Colonic mucosa (tissue), 4 donors: ENCODE measurements around the gene FUT6. TPM values are rescaled to one million over a fixed set of nuclear protein-coding genes. Genes with fewer than 3 reads are reported as not detected.

ENCODE experiments used
- DNase-seq: peaks from one replicate; pipeline ENCODE4 v3.0.0-alpha.2; 2020
- H3K27ac ChIP-seq: fragments of 200-600 bp; one replicate; pipeline ENCODE4 v1.8.0; 2021
- H3K27me3 ChIP-seq: fragments of 200-600 bp; one replicate; pipeline ENCODE4 v1.8.0; 2021
- H3K36me3 ChIP-seq: fragments of 200-600 bp; one replicate; pipeline ENCODE4 v1.8.0; 2021
- H3K4me1 ChIP-seq: fragments of 200-600 bp; one replicate; pipeline ENCODE4 v1.8.0; 2021; ENCODE audit warnings: mild to moderate bottlenecking
- H3K4me3 ChIP-seq: fragments of 200-600 bp; one replicate; pipeline ENCODE4 v1.8.0; 2021
- H3K9ac ChIP-seq, 2 donors: one replicate each; pipeline ENCODE4 v1.7.0; 2013; ENCODE audit warnings: control low read depth in 2 of 2, low read depth in 2 of 2, low read length in 2 of 2
- H3K9me3 ChIP-seq: fragments of 200-600 bp; one replicate; pipeline ENCODE4 v1.8.0; 2021
- intact Hi-C: fragments of 100-400 bp; cut with DNase I; formaldehyde crosslinking; loops from one replicate; pipeline ENCODE4 v1.14.1; 2022
- total RNA-seq, 2 donors: library from RNA; stranded (reverse); fragmentation: NEBNext Ultra II Directional in 1 of 2; extraction: Animal tissue kit (Norgen Biotek cat#: 25700) in 1 of 2; gene quantifications; one replicate each; pipeline ENCODE4 v1.2.1, GENCODE V29; 2021
- TF ChIP-seq, protein P1 (sequence below): fragments of 200-600 bp; IDR thresholded peaks from one replicate; pipeline ENCODE4 v1.8.0; 2022; ENCODE audit warnings: antibody characterized with exemption, mild to moderate bottlenecking
- donor health status: healthy.
- donor health status: DM: no; HTN: no; CAD: no.
- donor health status: DM: no; HTN: no; CAD: no.

The FUT6 gene
- total RNA-seq, 2 donors from 2014 or later, result 48.9 to 89.4 TPM

DNA sequence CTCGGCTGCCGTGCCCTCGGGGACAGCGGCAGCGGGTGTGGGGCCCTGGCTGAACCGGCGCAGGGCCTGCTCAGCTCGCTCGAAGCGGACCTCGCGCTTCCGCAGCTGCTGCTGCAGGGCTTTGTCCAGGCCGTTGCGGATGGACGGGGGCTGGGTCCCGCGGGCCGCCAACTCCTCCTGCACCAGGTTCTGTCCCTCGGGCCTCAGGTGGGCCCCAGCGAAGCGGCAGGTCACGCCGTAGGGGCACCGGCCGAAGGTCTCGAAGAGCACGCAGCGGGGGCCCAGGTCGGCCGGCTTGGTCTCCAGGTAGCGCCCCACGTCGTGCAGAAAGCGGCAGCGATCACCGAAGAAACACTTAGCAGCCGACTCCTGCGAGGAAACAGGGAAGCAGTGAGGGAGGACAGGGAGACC lies 50.1 kb downstream of the FUT6 start:
- intact Hi-C loops, result no loop called here
- no peak overlapping the region for H3K9ac ChIP-seq
- TF ChIP-seq, protein P1, sequence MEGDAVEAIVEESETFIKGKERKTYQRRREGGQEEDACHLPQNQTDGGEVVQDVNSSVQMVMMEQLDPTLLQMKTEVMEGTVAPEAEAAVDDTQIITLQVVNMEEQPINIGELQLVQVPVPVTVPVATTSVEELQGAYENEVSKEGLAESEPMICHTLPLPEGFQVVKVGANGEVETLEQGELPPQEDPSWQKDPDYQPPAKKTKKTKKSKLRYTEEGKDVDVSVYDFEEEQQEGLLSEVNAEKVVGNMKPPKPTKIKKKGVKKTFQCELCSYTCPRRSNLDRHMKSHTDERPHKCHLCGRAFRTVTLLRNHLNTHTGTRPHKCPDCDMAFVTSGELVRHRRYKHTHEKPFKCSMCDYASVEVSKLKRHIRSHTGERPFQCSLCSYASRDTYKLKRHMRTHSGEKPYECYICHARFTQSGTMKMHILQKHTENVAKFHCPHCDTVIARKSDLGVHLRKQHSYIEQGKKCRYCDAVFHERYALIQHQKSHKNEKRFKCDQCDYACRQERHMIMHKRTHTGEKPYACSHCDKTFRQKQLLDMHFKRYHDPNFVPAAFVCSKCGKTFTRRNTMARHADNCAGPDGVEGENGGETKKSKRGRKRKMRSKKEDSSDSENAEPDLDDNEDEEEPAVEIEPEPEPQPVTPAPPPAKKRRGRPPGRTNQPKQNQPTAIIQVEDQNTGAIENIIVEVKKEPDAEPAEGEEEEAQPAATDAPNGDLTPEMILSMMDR, result no peak
- H3K27me3 ChIP-seq, result no peaks in the 10 kb centered on the region
- DNase-seq, result no peak
- no peaks in the 10 kb centered on the region for H3K9me3 ChIP-seq
- no peak overlapping the region for H3K27ac ChIP-seq
- no peak overlapping the region for H3K4me3 ChIP-seq
- peaks cover 5% of the 10 kb centered on the region for H3K4me1 ChIP-seq
- H3K36me3 ChIP-seq, result peaks cover 20% of the 10 kb centered on the region

DNA sequence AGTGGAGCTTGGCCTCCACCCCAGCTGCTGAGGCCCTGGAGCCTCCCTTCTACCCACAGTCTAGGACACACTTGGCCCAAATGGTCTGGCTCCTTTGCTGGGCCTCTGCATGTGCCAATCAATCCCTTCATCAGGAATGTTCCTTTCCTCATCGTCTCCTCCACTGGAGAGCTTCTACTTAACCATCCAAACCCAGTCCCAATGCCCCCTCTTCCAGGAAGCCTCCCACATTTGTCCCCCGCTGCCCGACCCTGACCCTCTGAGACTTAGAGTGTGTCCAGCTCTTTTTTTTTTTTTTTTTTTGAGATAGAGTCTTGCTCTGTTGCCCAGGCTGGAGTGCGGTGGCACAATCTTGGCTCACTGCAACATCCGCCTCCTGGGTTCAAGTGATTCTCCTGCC lies 51.1 kb downstream of the FUT6 start:
- Histone ChIP-seq H3K36me3 (peaks cover 20% of the 10 kb centered on the region), H3K9ac (no peak overlapping the region), H3K4me1 (peaks cover 5% of the 10 kb centered on the region), H3K9me3 (no peaks in the 10 kb centered on the region), H3K27ac (no peak overlapping the region), H3K27me3 (no peaks in the 10 kb centered on the region), H3K4me3 (no peak overlapping the region)
- TF ChIP-seq, protein P1, result no peak
- intact Hi-C loops, result no loop called here
- DNase-seq, result no peak

DNA sequence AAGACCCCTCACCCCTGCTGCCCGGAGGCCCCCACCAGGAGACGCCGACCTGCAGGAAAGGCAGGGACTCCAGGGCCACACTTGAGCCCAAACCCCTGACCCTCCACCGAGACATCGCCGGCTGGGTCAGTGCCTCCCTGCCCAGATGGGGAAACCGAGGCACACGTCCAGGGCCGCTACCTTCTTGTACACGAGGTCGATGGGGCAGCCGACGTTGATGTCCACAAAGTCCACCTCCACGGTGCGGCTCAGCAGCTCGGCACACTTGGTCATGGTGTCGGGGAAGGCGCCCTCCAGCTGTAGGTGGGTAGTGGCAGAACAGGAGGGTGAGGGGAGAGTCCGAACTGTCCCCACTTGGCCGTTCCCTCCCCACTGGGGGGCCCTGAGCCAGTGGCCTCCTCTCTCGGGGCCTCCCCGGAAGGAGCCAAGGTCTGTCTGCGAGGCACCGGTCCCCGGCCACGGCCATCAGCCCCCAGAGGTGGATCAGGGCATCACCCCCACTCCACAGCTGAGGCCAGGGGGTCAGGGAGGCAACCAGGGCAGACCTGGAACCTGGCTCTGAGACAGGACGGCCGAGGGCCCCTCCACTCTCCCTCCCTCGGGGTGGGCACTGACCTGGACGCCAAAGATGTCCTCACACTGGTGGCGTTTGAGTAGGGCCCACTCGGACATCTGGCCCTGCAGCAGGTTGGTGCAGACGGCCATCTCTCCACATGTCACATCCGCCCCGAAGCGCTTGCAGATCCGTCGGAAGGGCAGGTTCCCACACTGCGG lies 51.9 kb downstream of the FUT6 start:
- Histone ChIP-seq H3K27me3 (no peaks in the 10 kb centered on the region), H3K9me3 (no peaks in the 10 kb centered on the region), H3K9ac (no peak overlapping the region), H3K27ac (no peak overlapping the region), H3K4me1 (peaks cover 5% of the 10 kb centered on the region), H3K4me3 (no peak overlapping the region), H3K36me3 (peaks cover 20% of the 10 kb centered on the region)
- TF ChIP-seq, protein P1, result no peak
- intact Hi-C loops, result no loop called here
- DNase-seq, result no peak

DNA sequence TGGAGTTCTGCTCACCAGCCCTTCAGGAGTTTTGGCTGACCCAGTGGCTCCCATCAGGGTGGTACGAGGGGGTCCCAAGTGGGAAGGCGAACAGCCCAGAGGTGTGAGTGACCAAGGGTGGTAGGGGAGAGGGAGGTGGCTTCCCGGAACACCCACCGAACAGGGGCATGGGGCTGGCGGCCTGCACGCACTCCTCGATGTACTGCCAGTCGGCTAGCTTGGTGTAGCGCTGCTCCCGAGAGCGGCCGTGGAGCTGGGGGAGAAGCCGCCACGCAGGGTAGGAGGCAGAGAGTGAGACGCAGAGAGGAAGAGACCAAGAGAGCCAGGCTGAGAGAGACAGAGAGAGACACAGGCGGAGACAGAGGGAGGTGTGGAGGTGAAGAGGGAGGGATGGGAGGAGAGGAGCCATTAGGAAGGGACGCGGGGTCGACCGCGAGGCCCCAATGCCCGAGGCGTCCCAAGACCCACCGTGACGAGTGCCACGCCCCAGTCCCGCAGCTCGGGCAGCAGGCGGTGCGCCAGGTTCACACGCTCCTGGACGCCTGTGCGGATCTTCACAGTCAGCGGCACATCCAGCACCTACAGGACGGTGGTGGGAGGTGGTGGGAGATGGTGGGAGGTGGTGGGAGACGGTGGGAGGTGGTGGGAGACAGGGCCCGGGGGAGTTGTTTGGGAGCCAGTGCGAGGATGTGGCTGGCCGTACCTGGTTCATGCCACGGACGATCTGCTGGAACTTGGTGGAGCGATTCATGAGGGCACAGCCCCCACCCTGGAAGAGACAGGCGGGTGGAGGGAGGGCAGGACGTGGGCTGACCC lies 52.7 kb downstream of the FUT6 start:
- no peak overlapping the region for H3K27ac ChIP-seq
- no peak for DNase-seq
- H3K4me3 ChIP-seq, result no peak overlapping the region
- H3K9me3 ChIP-seq, result no peaks in the 10 kb centered on the region
- peaks cover 20% of the 10 kb centered on the region for H3K36me3 ChIP-seq
- H3K4me1 ChIP-seq, result peaks cover 5% of the 10 kb centered on the region
- no peaks in the 10 kb centered on the region for H3K27me3 ChIP-seq
- TF ChIP-seq, protein P1, result no peak
- intact Hi-C loops, result no loop called here
- no peak overlapping the region for H3K9ac ChIP-seq

DNA sequence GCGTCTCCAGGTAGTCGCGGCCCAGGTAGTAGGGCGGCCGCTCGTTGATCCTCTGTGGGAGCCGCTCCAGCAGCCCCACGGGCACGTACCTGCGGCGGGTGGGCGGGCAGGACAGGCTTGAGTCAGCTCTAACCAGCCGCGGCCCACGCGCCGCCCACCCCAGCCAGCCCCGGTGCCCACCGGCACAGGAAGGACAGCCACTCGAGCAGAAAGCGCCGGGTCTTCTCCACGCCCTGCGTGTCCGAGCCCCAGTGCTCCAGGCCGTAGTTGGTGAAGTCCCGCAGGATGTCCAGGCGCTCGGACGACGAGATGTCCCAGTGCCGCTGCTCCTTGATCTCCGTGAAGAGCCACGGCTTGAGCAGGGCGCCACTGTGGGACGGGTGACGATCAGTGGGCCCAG lies 54.1 kb downstream of the FUT6 start:
- H3K27ac ChIP-seq, result no peak overlapping the region
- intact Hi-C loops, result no loop called here
- H3K36me3 ChIP-seq, result peaks cover 20% of the 10 kb centered on the region
- H3K9me3 ChIP-seq, result no peaks in the 10 kb centered on the region
- no peak overlapping the region for H3K4me3 ChIP-seq
- TF ChIP-seq, protein P1, result no peak
- no peaks in the 10 kb centered on the region for H3K27me3 ChIP-seq
- H3K9ac ChIP-seq, result no peak overlapping the region
- DNase-seq, result no peak
- peaks cover 5% of the 10 kb centered on the region for H3K4me1 ChIP-seq
